GM19397 (cell line): ENCODE data around the gene TTF2.
A peak's percentile ranks its signal among the peaks of the same experiment; 100 is the strongest.
"Not testable (repeated sequence)": the region's sequence is repeated elsewhere in the genome, so short reads cannot be mapped to it uniquely, and the experiment has no call there.

Experiments used
- ATAC-seq: cut with Tn5 transposase; IDR thresholded peaks from one replicate; pipeline ENCODE4 v1.9.1; 2021; ENCODE audit warnings: mild to moderate bottlenecking, moderate library complexity; ENCODE audit not compliant: unreplicated experiment

The TTF2 gene

GRCh38 chr1:117119144-117119543 is 59.0 kb downstream of the TTF2 start:
- not testable (repeated sequence) for ATAC-seq

- ATAC-seq = no peak
Observed at GRCh38 chr1:117120774-117121588, 60.9 kb downstream of the TTF2 start.

- peak; percentile 87 for ATAC-seq
Observed at GRCh38 chr1:117121589-117122329, 61.6 kb downstream of the TTF2 start, which contains the start of gene TRIM45. TRIM45 (minus strand) TSS chr1:117121749; CDS start chr1:117121201, 548 bp downstream.

- ATAC-seq = no peak
Observed at GRCh38 chr1:117122330-117123025, 62.4 kb downstream of the TTF2 start.

- no peak for ATAC-seq
Observed at GRCh38 chr1:117123274-117123673, 63.1 kb downstream of the TTF2 start.

- no peak for ATAC-seq
Observed at GRCh38 chr1:117124661-117125060, 64.5 kb downstream of the TTF2 start.

GRCh38 chr1:117127795-117128194 is 67.7 kb downstream of the TTF2 start:
- no peak for ATAC-seq

GRCh38 chr1:117128323-117129079 is 68.4 kb downstream of the TTF2 start:
- no peak for ATAC-seq

- ATAC-seq = no peak
Observed at GRCh38 chr1:117130526-117130925, 70.4 kb downstream of the TTF2 start.

- ATAC-seq = no peak
Observed at GRCh38 chr1:117135329-117135728, 75.2 kb downstream of the TTF2 start.

GRCh38 chr1:117136749-117137148 is 76.6 kb downstream of the TTF2 start:
- ATAC-seq = no peak

GRCh38 chr1:117137281-117137855 is 77.2 kb downstream of the TTF2 start:
- no peak for ATAC-seq

- ATAC-seq = no peak
Observed at GRCh38 chr1:117138106-117138505, 78.0 kb downstream of the TTF2 start.

GRCh38 chr1:117138561-117138960 is 78.4 kb downstream of the TTF2 start:
- no peak for ATAC-seq

- no peak for ATAC-seq
Observed at GRCh38 chr1:117142200-117142599, 82.1 kb downstream of the TTF2 start.

GRCh38 chr1:117143172-117143571 is 83.0 kb downstream of the TTF2 start:
- ATAC-seq = no peak

GRCh38 chr1:117143871-117144270 is 83.7 kb downstream of the TTF2 start:
- ATAC-seq = no peak

- ATAC-seq = no peak
Observed at GRCh38 chr1:117146072-117146471, 85.9 kb downstream of the TTF2 start.

- no peak for ATAC-seq
Observed at GRCh38 chr1:117146575-117147340, 86.6 kb downstream of the TTF2 start.
